ENCODE results near the gene GNA12. TPM values are rescaled to one million over a fixed set of nuclear protein-coding genes. Genes with fewer than 3 reads are reported as not detected.

Gene GNA12
- total and polyA plus RNA-seq, 9 of the 15 experiments (the other 6 are each of a cell fraction or from before 2014, with no cell fraction given) = 0.65 to 32.7 (median 9.6) TPM

- 0 out of 2 replicates have a peak, but pooled peaks have one; percentile 34 for TF ChIP-seq GTF2F1 (IDR thresholded peaks at IDR 0.05; ENCODE audit: low read depth, low read length)
- TF ChIP-seq MCM7 (IDR thresholded peaks at IDR 0.05) = no peak
- TF ChIP-seq JUND (IDR thresholded peaks at IDR 0.05; ENCODE audit: borderline replicate concordance, low read depth, low read length) = peak; percentile 56; the same call in 1 of the 2 replicates
- no peak; the same call in 2 of the 3 replicates for TF ChIP-seq JUND (tag; IDR thresholded peaks at IDR 0.05; ENCODE audit: borderline replicate concordance, low read depth, low read length)
- TF ChIP-seq SNRNP70 (optimal IDR thresholded peaks at IDR 0.05; ENCODE audit: low read depth, low read length) = no peak
- no peak for TF ChIP-seq NFATC3 (IDR thresholded peaks at IDR 0.05)
- no peak for TF ChIP-seq NR2C2 (CRISPR knock-in tag; IDR thresholded peaks at IDR 0.05)
- no peak for TF ChIP-seq NR2C2 (tag; IDR thresholded peaks at IDR 0.05)
- TF ChIP-seq TAL1 (IDR thresholded peaks at IDR 0.05) = no peak
- no peak for TF ChIP-seq NR0B1 (IDR thresholded peaks at IDR 0.05; ENCODE audit: partially characterized antibody)
- no peak for TF ChIP-seq ZNF445 (CRISPR knock-in tag; IDR thresholded peaks at IDR 0.05; ENCODE audit: low read depth)
- TF ChIP-seq FOXK2 (conservative IDR thresholded peaks at IDR 0.05 in 1 of 2, IDR thresholded peaks at IDR 0.05 in 1 of 2; ENCODE audit: low read depth in 2 of 2) = no peak
- no peak for TF ChIP-seq FOXA3 (CRISPR knock-in tag; conservative IDR thresholded peaks at IDR 0.05 in 1 of 2, IDR thresholded peaks at IDR 0.05 in 1 of 2)
- TF ChIP-seq KLF16 (IDR thresholded peaks at IDR 0.05) = 0 out of 2 replicates have a peak, but pooled peaks have one; percentile 37
- TF ChIP-seq CHD7 (IDR thresholded peaks at IDR 0.05; ENCODE audit: low read depth, low read length) = no peak
- no peak for TF ChIP-seq HOXB6 (CRISPR knock-in tag; IDR thresholded peaks at IDR 0.05; ENCODE audit: borderline replicate concordance)
- TF ChIP-seq ZNF431 (CRISPR knock-in tag; IDR thresholded peaks at IDR 0.05) = no peak
Measured at GRCh38 chr7:2709553-2710285, 134.4 kb downstream of the GNA12 start (continued).

All from K562 (cell line).